Measurements from ENCODE around the gene CCR7. TPM values are rescaled to one million over a fixed set of nuclear protein-coding genes. Genes with fewer than 3 reads are reported as not detected.
"Not testable (repeated sequence)": the region's sequence is repeated elsewhere in the genome, so short reads cannot be mapped to it uniquely, and the experiment has no call there.

Gene CCR7
- total and polyA plus RNA-seq, 4 experiments from 2014 or later: 268 to 502 (median 353) TPM

GRCh38 chr17:40548982-40549685, 16.1 kb downstream of the CCR7 start:
- peaks cover 90% of the 10 kb centered on the region for H3K4me1 ChIP-seq (ENCODE audit: insufficient read depth, low read length)
- H3K9me3 ChIP-seq (ENCODE audit: control insufficient read depth in 1 of 2, low read length in 2 of 2): no peaks in the 10 kb centered on the region
- intact Hi-C loops (cut with micrococcal nuclease): no loop called here
- Mint-ChIP-seq H3K4me3 (peak overlapping the region in 5 of 8 donors; percentile 19 to 65 (median 51)), H3K36me3 (peaks cover 15 to 18% of the 10 kb centered on the region in 2 donors), H3K27me3 (no peaks in the 10 kb centered on the region), H3K27ac (peak overlapping the region; percentile 53 to 93 (median 90)), H3K4me1 (peaks cover 66 to 93% (median 80%) of the 10 kb centered on the region in 4 donors), H3K9me3 (no peaks in the 10 kb centered on the region)
- no peaks in the 10 kb centered on the region for H3K27me3 ChIP-seq (ENCODE audit: insufficient read depth, low read length)
- ChIA-PET POLR2A (ENCODE audit: partially characterized antibody) (interaction anchor here (0.7 to 28.0 kb wide), 13 partner anchors 12 to 1140 kb away, joined by 3 to 1226 read pairs (median 5); partner anchors contain the start of genes CCR7 and TOP2A), CTCF (ENCODE audit: partially characterized antibody) (interaction anchor here (0.7 to 19.3 kb wide), 10 partner anchors 7 to 242 kb away, joined by 3 to 512 read pairs (median 4); no protein-coding TSS in a partner anchor)
- H3K4me3 ChIP-seq (ENCODE audit: low read length in 2 of 2): no peak overlapping the region
- peak in 1 of 5 donors; percentile 22 for DNase-seq
- peak overlapping the region; percentile 29 for H3K27ac ChIP-seq (ENCODE audit: low read depth, low read length)
- peaks cover 16% of the 10 kb centered on the region for H3K36me3 ChIP-seq (ENCODE audit: insufficient read depth, low read length)

DNA sequence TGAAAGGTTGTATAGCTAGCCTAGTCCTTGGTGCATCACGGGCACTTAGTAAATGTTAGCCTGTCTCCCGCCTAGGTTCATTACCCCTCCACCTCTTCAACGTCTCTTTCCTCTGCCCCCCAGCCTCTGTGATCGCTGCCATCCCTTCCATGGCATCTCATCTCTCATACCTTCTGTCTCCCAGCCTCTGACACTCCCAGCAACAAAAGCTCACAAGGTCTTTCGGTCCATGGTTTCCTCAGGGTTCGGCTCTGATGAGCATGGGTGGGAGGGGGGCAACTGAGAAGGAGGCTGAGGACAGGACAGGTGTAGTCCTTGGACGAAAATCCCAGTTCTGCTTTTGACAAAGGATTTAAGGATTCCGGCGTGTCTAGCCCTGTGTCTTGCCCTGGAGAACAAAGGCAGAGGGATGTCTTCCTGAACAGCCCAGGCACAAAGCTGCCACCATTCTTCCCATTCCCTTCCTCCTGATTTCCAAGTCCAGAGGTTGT, 16.7 kb downstream of the CCR7 start:
- Mint-ChIP-seq H3K27me3 (no peaks in the 10 kb centered on the region), H3K36me3 (peaks cover 9 to 12% of the 10 kb centered on the region in 2 donors), H3K4me3 (peak overlapping the region in 6 of 8 donors; percentile 19 to 65 (median 48)), H3K4me1 (peaks cover 61 to 92% (median 76%) of the 10 kb centered on the region in 4 donors), H3K27ac (peak overlapping the region; percentile 72 to 93 (median 90)), H3K9me3 (no peaks in the 10 kb centered on the region)
- no peaks in the 10 kb centered on the region for H3K9me3 ChIP-seq (ENCODE audit: control insufficient read depth in 1 of 2, low read length in 2 of 2)
- ChIA-PET POLR2A (ENCODE audit: partially characterized antibody) (interaction anchor here (0.7 to 28.0 kb wide), 15 partner anchors 12 to 226 kb away, joined by 4 to 1226 read pairs (median 7); partner anchors contain the start of genes CCR7, IGFBP4, SMARCE1 and TOP2A), CTCF (ENCODE audit: partially characterized antibody) (interaction anchor here (0.8 to 19.3 kb wide), 16 partner anchors 8 to 1114 kb away, joined by 3 to 512 read pairs (median 4); no protein-coding TSS in a partner anchor)
- no peaks in the 10 kb centered on the region for H3K27me3 ChIP-seq (ENCODE audit: insufficient read depth, low read length)
- peaks cover 90% of the 10 kb centered on the region for H3K4me1 ChIP-seq (ENCODE audit: insufficient read depth, low read length)
- H3K27ac ChIP-seq (ENCODE audit: low read depth, low read length): no peak overlapping the region
- H3K4me3 ChIP-seq (ENCODE audit: low read length in 2 of 2): no peak overlapping the region
- intact Hi-C loops (cut with micrococcal nuclease): no loop called here
- DNase-seq: peak in 1 of 5 donors; percentile 5
- H3K36me3 ChIP-seq (ENCODE audit: insufficient read depth, low read length): peaks cover 12% of the 10 kb centered on the region

DNA sequence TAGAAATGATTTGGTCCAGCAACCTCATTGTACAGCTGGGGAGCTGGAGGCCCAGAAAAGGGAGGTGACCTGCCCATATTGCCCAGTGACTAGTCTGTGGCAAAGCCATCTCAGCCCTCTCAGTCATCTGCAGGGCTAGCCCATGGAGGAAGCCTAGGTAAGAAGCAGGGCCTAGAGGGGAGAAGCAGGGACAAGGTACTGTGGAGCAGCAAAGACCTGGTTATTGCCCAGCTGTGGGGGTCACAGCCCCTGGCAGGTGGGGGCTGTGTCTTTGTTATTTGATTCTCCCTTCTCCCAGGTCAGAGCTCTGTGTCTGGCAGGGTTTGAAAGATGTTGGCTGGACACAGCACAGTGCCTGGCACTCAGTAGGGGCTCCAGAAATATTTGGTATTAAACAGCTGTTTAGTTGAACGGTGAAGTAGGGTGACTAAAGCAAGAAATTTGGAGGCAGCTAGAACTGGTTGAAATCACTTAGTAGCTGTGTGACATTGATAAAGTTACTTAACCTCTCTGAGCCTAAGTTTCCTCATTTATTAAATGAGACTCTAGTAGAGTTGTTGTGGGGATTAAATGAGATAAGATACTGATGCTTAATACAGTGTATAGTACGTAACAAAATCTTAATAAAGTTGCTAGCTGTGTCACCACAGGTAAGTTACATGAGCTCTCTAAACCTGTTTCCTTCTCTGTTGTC, 17.3 kb downstream of the CCR7 start:
- Mint-ChIP-seq H3K4me1 (peaks cover 62 to 92% (median 77%) of the 10 kb centered on the region in 4 donors), H3K9me3 (peaks cover 0 to 3% (median 0%) of the 10 kb centered on the region in 8 donors), H3K4me3 (peak overlapping the region in 7 of 8 donors; percentile 41 to 80 (median 73)), H3K36me3 (peaks cover 8% of the 10 kb centered on the region in 2 donors), H3K27me3 (no peaks in the 10 kb centered on the region), H3K27ac (peak overlapping the region; percentile 72 to 93 (median 90))
- ChIA-PET CTCF (ENCODE audit: partially characterized antibody) (interaction anchor here (0.8 to 19.3 kb wide), 15 partner anchors 9 to 1115 kb away, joined by 3 to 512 read pairs (median 5); no protein-coding TSS in a partner anchor), POLR2A (ENCODE audit: partially characterized antibody) (interaction anchor here (0.9 to 28.0 kb wide), 22 partner anchors 13 to 1141 kb away, joined by 3 to 1226 read pairs (median 5); partner anchors contain the start of genes CCR7, EIF1, IGFBP4 and SMARCE1)
- Histone ChIP-seq H3K36me3 (ENCODE audit: insufficient read depth, low read length) (peaks cover 6% of the 10 kb centered on the region), H3K4me1 (ENCODE audit: insufficient read depth, low read length) (peaks cover 90% of the 10 kb centered on the region), H3K9me3 (ENCODE audit: control insufficient read depth in 1 of 2, low read length in 2 of 2) (no peaks in the 10 kb centered on the region), H3K4me3 (ENCODE audit: low read length in 2 of 2) (no peak overlapping the region), H3K27me3 (ENCODE audit: insufficient read depth, low read length) (no peaks in the 10 kb centered on the region), H3K27ac (ENCODE audit: low read depth, low read length) (peak overlapping the region; percentile 36)
- intact Hi-C loops (cut with micrococcal nuclease): loop anchor here (1.0 kb wide), 1 partner anchor 12 kb away; no protein-coding TSS in a partner anchor
- no peak for DNase-seq

DNA sequence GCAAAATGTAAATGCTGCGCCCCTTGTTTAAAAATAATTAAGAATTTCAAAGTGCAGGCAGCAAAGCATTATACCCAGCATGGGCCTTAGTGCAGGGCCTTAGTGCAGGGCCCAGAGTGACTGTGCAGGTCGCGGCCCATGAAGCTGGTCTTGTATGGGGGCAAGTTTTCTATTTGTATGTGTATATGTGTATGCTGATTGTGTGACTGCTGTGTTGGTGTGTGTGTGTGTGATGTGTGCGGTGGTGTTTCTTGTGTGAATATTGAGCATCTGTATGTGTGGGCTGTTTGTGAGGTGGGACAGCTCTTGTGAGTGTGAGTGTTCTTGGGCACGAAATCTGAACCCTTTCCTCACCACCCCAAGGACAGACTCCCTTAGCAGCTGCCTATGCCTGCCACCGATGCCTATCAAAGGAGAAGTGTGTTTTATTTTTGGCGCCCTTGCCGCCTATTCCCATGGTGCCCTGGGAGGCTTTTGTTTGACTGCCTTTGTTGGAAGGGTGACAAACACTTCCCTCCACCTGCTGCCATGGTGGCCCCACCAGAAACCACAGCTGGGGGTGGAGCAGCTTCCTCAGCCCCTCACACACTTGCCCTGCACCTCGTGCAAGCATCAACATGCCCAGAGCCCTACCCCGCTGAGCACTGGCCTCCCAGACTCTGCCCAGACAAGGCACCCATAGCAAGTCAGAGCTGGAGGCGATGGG, 18.0 kb downstream of the CCR7 start:
- Histone ChIP-seq H3K4me1 (ENCODE audit: insufficient read depth, low read length) (peaks cover 90% of the 10 kb centered on the region), H3K4me3 (ENCODE audit: low read length in 2 of 2) (no peak overlapping the region), H3K27ac (ENCODE audit: low read depth, low read length) (peak overlapping the region; percentile 36), H3K27me3 (ENCODE audit: insufficient read depth, low read length) (no peaks in the 10 kb centered on the region), H3K36me3 (ENCODE audit: insufficient read depth, low read length) (no peaks in the 10 kb centered on the region), H3K9me3 (ENCODE audit: control insufficient read depth in 1 of 2, low read length in 2 of 2) (no peaks in the 10 kb centered on the region)
- Mint-ChIP-seq H3K27ac (peak overlapping the region; percentile 14 to 93 (median 90)), H3K36me3 (peaks cover 2% of the 10 kb centered on the region in 2 donors), H3K4me1 (peaks cover 60 to 92% (median 77%) of the 10 kb centered on the region in 4 donors), H3K27me3 (no peaks in the 10 kb centered on the region), H3K9me3 (peaks cover 0 to 3% (median 0%) of the 10 kb centered on the region in 8 donors), H3K4me3 (peak overlapping the region in 7 of 8 donors; percentile 41 to 80 (median 73))
- CTCF ChIA-PET (ENCODE audit: partially characterized antibody): interaction anchor here (0.8 to 19.3 kb wide), 12 partner anchors 9 to 1115 kb away, joined by 3 to 512 read pairs (median 5); no protein-coding TSS in a partner anchor
- DNase-seq: peak; percentile 67 to 79 (median 75)
- intact Hi-C loops (cut with micrococcal nuclease): loop anchor here (1.0 kb wide), 1 partner anchor 13 kb away; no protein-coding TSS in a partner anchor
- POLR2A ChIA-PET (ENCODE audit: partially characterized antibody): interaction anchor here (0.9 to 28.0 kb wide), 22 partner anchors 14 to 1142 kb away, joined by 3 to 1226 read pairs (median 5); partner anchors contain the start of genes CCR7, EIF1, IGFBP4 and SMARCE1

DNA sequence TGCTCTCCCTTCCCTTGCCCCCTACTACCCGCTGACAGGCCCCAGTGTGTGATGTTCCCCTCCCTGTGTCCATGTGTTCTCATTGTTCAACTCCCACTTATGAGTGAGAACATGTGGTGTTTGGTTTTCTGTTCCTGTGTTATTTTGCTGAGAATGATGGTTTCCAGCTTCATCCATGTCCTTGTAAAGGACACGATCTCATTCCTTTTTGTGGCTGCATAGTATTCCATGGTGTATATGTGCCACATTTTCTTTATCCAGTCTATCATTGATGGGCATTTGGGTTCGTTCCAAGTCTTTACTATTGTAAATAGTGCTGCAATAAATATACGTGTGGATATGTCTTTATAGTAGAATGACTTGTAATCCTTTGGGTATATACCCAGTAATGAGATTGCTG, 18.8 kb downstream of the CCR7 start:
- H3K36me3 ChIP-seq (ENCODE audit: insufficient read depth, low read length); intact Hi-C loops (cut with micrococcal nuclease); H3K9me3 Mint-ChIP-seq; H3K27me3 ChIP-seq (ENCODE audit: insufficient read depth, low read length); H3K4me3 ChIP-seq (ENCODE audit: low read length in 2 of 2); H3K27ac ChIP-seq (ENCODE audit: low read depth, low read length); H3K36me3 Mint-ChIP-seq; H3K27me3 Mint-ChIP-seq; DNase-seq; H3K9me3 ChIP-seq (ENCODE audit: control insufficient read depth in 1 of 2, low read length in 2 of 2): not testable (repeated sequence)
- POLR2A ChIA-PET (ENCODE audit: partially characterized antibody): interaction anchor here (1.0 to 28.0 kb wide), 8 partner anchors 13 to 224 kb away, joined by 3 to 1226 read pairs (median 8); partner anchors contain the start of genes CCR7 and IGFBP4
- Mint-ChIP-seq H3K4me3 (peak overlapping the region in 1 of 8 donors; percentile 15), H3K4me1 (peaks cover 63 to 92% (median 79%) of the 10 kb centered on the region in 4 donors), H3K27ac (peak overlapping the region in 6 of 7 donors; percentile 15 to 91 (median 82))
- H3K4me1 ChIP-seq (ENCODE audit: insufficient read depth, low read length): peaks cover 90% of the 10 kb centered on the region
- CTCF ChIA-PET (ENCODE audit: partially characterized antibody): interaction anchor here (3.5 to 19.9 kb wide), 3 partner anchors 10 to 69 kb away, joined by 22 to 512 read pairs (median 512); partner anchors contain the start of gene CCR7

GRCh38 chr17:40545660-40546059, 19.6 kb downstream of the CCR7 start:
- ChIA-PET CTCF (ENCODE audit: partially characterized antibody) (interaction anchor here (19.9 kb wide), 1 partner anchor 11 kb away, joined by 512 read pairs; the partner anchor contains the start of gene CCR7), POLR2A (ENCODE audit: partially characterized antibody) (interaction anchor here (0.7 to 28.0 kb wide), 5 partner anchors 7 to 226 kb away, joined by 3 to 1088 read pairs (median 3); partner anchors contain the start of gene CCR7)
- no peak overlapping the region for H3K4me3 Mint-ChIP-seq
- peaks cover 0 to 7% of the 10 kb centered on the region in 2 donors for H3K36me3 Mint-ChIP-seq
- peaks cover 64 to 92% (median 78%) of the 10 kb centered on the region in 4 donors for H3K4me1 Mint-ChIP-seq
- Histone ChIP-seq H3K4me1 (ENCODE audit: insufficient read depth, low read length) (peaks cover 90% of the 10 kb centered on the region), H3K27ac (ENCODE audit: low read depth, low read length) (no peak overlapping the region), H3K9me3 (ENCODE audit: control insufficient read depth in 1 of 2, low read length in 2 of 2) (no peaks in the 10 kb centered on the region), H3K27me3 (ENCODE audit: insufficient read depth, low read length) (no peaks in the 10 kb centered on the region), H3K4me3 (ENCODE audit: low read length in 2 of 2) (no peak overlapping the region), H3K36me3 (ENCODE audit: insufficient read depth, low read length) (no peaks in the 10 kb centered on the region)
- peak overlapping the region in 5 of 7 donors; percentile 59 to 99 (median 65) for H3K27ac Mint-ChIP-seq
- no peak for DNase-seq
- H3K9me3 Mint-ChIP-seq: peaks cover 0 to 3% (median 0%) of the 10 kb centered on the region in 8 donors
- peaks cover 0 to 4% of the 10 kb centered on the region in 2 donors for H3K27me3 Mint-ChIP-seq
- intact Hi-C loops (cut with micrococcal nuclease): no loop called here

All from CD4-positive, alpha-beta memory T cell (primary cell).